KMS-11 (cell line): ENCODE measurements around the gene GRPEL1.

Experiments
- H2AFZ ChIP-seq: fragments of 200-600 bp; sonication (generic); 2 replicates; pipeline ENCODE4 v1.6.1; 2016; ENCODE audit warnings: antibody characterized with exemption, mixed run types, low read depth
- H3K27ac ChIP-seq: fragments of 200-600 bp; sonication (generic); 2 replicates; pipeline ENCODE4 v1.6.1; 2016; ENCODE audit warnings: mild to moderate bottlenecking, mixed run types
- H3K27me3 ChIP-seq: fragments of 200-600 bp; sonication (generic); 2 replicates; pipeline ENCODE4 v1.6.1; 2017; ENCODE audit warnings: mild to moderate bottlenecking, low read depth, mixed run types, moderate library complexity; ENCODE audit not compliant: insufficient read depth
- H3K36me3 ChIP-seq: fragments of 200-600 bp; sonication (generic); 2 replicates; pipeline ENCODE4 v1.6.1; 2017; ENCODE audit warnings: mild to moderate bottlenecking, mixed run types; ENCODE audit not compliant: insufficient read depth
- H3K4me1 ChIP-seq: fragments of 200-600 bp; sonication (generic); 2 replicates; pipeline ENCODE4 v1.6.1; 2016; ENCODE audit warnings: mild to moderate bottlenecking, low read depth, mixed run types; ENCODE audit not compliant: poor library complexity, severe bottlenecking
- H3K4me2 ChIP-seq: fragments of 200-600 bp; sonication (generic); 2 replicates; pipeline ENCODE4 v1.7.0; 2016; ENCODE audit warnings: mild to moderate bottlenecking, mixed run types
- H3K4me3 ChIP-seq: fragments of 200-600 bp; sonication (generic); IDR thresholded peaks from 2 replicates; pipeline ENCODE4 v1.6.1; 2017; ENCODE audit warnings: low read depth, low read length, mixed read lengths; ENCODE audit not compliant: insufficient read depth
- H3K79me2 ChIP-seq: fragments of 200-600 bp; sonication (generic); 2 replicates; pipeline ENCODE4 v1.6.1; 2016; ENCODE audit warnings: low read depth, mixed run types; ENCODE audit not compliant: insufficient read depth
- H3K9ac ChIP-seq: fragments of 200-600 bp; sonication (generic); 2 replicates; pipeline ENCODE4 v1.6.1; 2016; ENCODE audit warnings: mild to moderate bottlenecking, mixed run types
- H4K20me1 ChIP-seq: fragments of 200-600 bp; sonication (generic); 2 replicates; pipeline ENCODE4 v1.6.1; 2016; ENCODE audit warnings: mild to moderate bottlenecking, mixed run types; ENCODE audit not compliant: insufficient read depth
- TF ChIP-seq, protein P1 (sequence below): fragments of 200-600 bp; sonication (generic); conservative IDR thresholded peaks from 2 replicates; pipeline ENCODE4 v1.6.1; 2017; ENCODE audit warnings: low read depth, mild to moderate bottlenecking, antibody characterized with exemption, low read length, moderate library complexity, mixed read lengths

The GRPEL1 gene

DNA sequence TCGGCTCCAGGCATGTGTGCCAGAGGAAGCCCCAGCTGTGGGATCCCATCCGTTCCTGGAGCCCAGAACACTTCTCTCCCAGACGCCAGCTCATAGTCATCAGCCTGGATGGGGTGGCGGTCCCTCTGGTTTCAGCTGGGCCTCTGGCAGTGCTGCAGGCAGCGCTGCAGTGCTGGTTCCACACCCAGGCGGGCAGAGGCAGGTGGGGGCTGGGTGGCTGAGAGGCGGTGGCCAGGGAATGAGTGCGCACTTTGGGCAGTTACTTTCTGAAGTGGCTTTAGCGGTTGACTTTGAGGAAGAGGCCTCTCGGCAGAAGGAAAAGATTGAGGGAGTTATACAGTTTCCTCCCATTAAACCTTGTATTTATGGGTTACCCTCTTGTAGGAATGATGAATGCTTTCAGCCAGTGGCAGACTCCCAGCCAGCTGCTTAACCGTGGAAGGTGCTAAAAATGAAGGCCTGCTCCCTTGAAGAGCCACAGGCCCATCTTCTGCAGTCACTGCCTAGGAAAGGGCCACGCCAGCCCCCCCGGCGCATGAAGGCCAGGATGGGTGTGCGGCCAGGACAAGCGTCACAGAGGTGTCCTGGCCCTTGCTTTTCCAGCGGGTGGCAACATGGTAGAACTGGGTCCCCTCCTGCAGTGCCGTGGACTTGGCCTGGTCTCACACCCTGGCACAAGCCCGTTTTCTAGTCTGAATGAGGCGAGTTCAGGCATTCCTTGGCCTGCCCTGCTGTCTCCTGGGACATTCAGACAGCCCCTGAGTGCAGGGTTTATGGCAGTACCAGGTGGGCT, 14.7 kb downstream of the GRPEL1 start:
- Histone ChIP-seq H2AFZ (no peak overlapping the region), H3K36me3 (no peaks in the 10 kb centered on the region; the same call in 1 of the 2 replicates), H3K4me1 (peaks cover 9% of the 10 kb centered on the region), H3K4me2 (no peak overlapping the region), H3K9ac (no peak overlapping the region), H4K20me1 (no peaks in the 10 kb centered on the region), H3K4me3 (no peak overlapping the region), H3K79me2 (no peaks in the 10 kb centered on the region), H3K27ac (no peak overlapping the region), H3K27me3 (no peaks in the 10 kb centered on the region)
- TF ChIP-seq, protein P1, sequence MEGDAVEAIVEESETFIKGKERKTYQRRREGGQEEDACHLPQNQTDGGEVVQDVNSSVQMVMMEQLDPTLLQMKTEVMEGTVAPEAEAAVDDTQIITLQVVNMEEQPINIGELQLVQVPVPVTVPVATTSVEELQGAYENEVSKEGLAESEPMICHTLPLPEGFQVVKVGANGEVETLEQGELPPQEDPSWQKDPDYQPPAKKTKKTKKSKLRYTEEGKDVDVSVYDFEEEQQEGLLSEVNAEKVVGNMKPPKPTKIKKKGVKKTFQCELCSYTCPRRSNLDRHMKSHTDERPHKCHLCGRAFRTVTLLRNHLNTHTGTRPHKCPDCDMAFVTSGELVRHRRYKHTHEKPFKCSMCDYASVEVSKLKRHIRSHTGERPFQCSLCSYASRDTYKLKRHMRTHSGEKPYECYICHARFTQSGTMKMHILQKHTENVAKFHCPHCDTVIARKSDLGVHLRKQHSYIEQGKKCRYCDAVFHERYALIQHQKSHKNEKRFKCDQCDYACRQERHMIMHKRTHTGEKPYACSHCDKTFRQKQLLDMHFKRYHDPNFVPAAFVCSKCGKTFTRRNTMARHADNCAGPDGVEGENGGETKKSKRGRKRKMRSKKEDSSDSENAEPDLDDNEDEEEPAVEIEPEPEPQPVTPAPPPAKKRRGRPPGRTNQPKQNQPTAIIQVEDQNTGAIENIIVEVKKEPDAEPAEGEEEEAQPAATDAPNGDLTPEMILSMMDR, result no peak

GRCh38 chr4:7052313-7052712, 15.6 kb downstream of the GRPEL1 start:
- Histone ChIP-seq H3K4me2 (no peak overlapping the region), H4K20me1 (no peaks in the 10 kb centered on the region), H3K4me3 (no peak overlapping the region), H3K27ac (no peak overlapping the region), H3K36me3 (no peaks in the 10 kb centered on the region; the same call in 1 of the 2 replicates), H3K79me2 (peaks cover 1% of the 10 kb centered on the region; the same call in 1 of the 2 replicates), H2AFZ (no peak overlapping the region), H3K9ac (no peak overlapping the region), H3K27me3 (no peaks in the 10 kb centered on the region), H3K4me1 (peaks cover 4% of the 10 kb centered on the region)
- TF ChIP-seq, protein P1, result no peak

DNA sequence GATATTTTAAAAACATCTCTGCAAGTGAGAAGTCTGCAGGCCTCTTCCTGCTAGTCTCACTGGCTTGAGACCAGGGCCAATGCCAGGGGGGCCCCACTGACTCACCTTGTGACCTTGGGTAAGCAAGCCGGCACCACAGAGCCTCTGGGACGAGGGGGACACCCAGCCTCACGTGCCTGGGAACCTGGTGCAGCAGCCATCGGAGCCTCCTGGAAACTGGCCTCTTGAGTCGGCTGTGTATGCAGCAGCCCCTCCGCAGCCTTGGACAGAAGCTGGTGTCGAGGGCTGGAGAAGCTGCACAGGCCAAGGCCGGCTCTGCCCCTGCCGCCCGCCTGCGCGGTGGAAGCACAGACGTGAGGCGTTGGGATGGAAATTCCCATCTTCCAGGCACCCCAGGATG, 16.0 kb downstream of the GRPEL1 start:
- Histone ChIP-seq H3K36me3 (no peaks in the 10 kb centered on the region; the same call in 1 of the 2 replicates), H2AFZ (no peak overlapping the region), H4K20me1 (no peaks in the 10 kb centered on the region), H3K27ac (no peak overlapping the region), H3K4me3 (no peak overlapping the region), H3K79me2 (peaks cover 5% of the 10 kb centered on the region; the same call in 1 of the 2 replicates), H3K4me1 (peaks cover 6% of the 10 kb centered on the region), H3K27me3 (no peaks in the 10 kb centered on the region), H3K4me2 (no peak overlapping the region), H3K9ac (no peak overlapping the region)
- TF ChIP-seq, protein P1, result no peak

DNA sequence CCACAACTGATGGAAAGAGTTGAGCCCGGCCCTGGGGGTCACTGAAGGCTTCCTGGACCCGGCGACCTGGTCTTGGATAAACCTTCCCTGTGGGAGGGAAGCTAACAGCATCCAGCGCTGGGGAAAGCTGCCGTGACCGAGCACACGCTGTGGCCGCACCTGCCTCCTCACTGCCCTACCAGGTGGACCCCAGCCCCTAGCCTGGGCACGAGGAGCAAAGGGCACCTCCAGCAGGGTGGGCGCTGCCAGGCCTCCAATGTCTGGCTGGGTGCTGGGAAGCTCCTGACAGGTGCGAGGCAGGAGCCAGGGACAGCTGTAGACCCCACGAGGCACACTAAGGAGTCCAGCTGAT, 16.7 kb downstream of the GRPEL1 start:
- Histone ChIP-seq H2AFZ (no peak overlapping the region), H3K27ac (no peak overlapping the region), H3K9ac (no peak overlapping the region), H3K4me2 (no peak overlapping the region), H3K4me1 (peaks cover 14% of the 10 kb centered on the region), H4K20me1 (no peaks in the 10 kb centered on the region), H3K4me3 (no peak overlapping the region), H3K79me2 (peaks cover 8% of the 10 kb centered on the region; the same call in 1 of the 2 replicates), H3K36me3 (no peaks in the 10 kb centered on the region; the same call in 1 of the 2 replicates), H3K27me3 (no peaks in the 10 kb centered on the region)
- TF ChIP-seq, protein P1, result no peak
